ENCODE results near the gene ZC3H12C.

ZC3H12C gene

GRCh38 chr11:110096496-110096895, 3.3 kb downstream of the ZC3H12C start:
- no peak for DNase-seq (ENCODE audit: low read depth, low spot score)

- DNase-seq (ENCODE audit: low read depth, low spot score) = no peak
These were observed 4.3 kb downstream of the ZC3H12C start for GRCh38 chr11:110097459-110098012.

GRCh38 chr11:110098645-110099044, 5.5 kb downstream of the ZC3H12C start:
- no peak for DNase-seq (ENCODE audit: low read depth, low spot score)

GRCh38 chr11:110100476-110101240, 7.5 kb downstream of the ZC3H12C start:
- DNase-seq (ENCODE audit: low read depth, low spot score) = no peak

GRCh38 chr11:110106713-110107274, 13.6 kb downstream of the ZC3H12C start:
- no peak for DNase-seq (ENCODE audit: low read depth, low spot score)

GRCh38 chr11:110110854-110111253, 17.7 kb downstream of the ZC3H12C start:
- no peak for DNase-seq (ENCODE audit: low read depth, low spot score)

GRCh38 chr11:110112457-110112856, 19.3 kb downstream of the ZC3H12C start:
- DNase-seq (ENCODE audit: low read depth, low spot score) = no peak

- no peak for DNase-seq (ENCODE audit: low read depth, low spot score)
These were observed 20.3 kb downstream of the ZC3H12C start for GRCh38 chr11:110113505-110113904.

- DNase-seq (ENCODE audit: low read depth, low spot score) = no peak
These were observed 20.8 kb downstream of the ZC3H12C start for GRCh38 chr11:110113973-110114372.

- no peak for DNase-seq (ENCODE audit: low read depth, low spot score)
These were observed 26.1 kb downstream of the ZC3H12C start for GRCh38 chr11:110119317-110119716.

GRCh38 chr11:110121204-110121603, 28.0 kb downstream of the ZC3H12C start:
- no peak for DNase-seq (ENCODE audit: low read depth, low spot score)

GRCh38 chr11:110123003-110123402, 29.8 kb downstream of the ZC3H12C start:
- DNase-seq (ENCODE audit: low read depth, low spot score) = no peak

- DNase-seq (ENCODE audit: low read depth, low spot score) = no peak
These were observed 31.4 kb downstream of the ZC3H12C start for GRCh38 chr11:110124605-110125004.

GRCh38 chr11:110125632-110126031, 32.4 kb downstream of the ZC3H12C start:
- no peak for DNase-seq (ENCODE audit: low read depth, low spot score)

- DNase-seq (ENCODE audit: low read depth, low spot score) = no peak
These were observed 33.7 kb downstream of the ZC3H12C start for GRCh38 chr11:110126936-110127335.

GRCh38 chr11:110128161-110128560, 35.0 kb downstream of the ZC3H12C start:
- DNase-seq (ENCODE audit: low read depth, low spot score) = no peak

GRCh38 chr11:110130642-110131238, 37.5 kb downstream of the ZC3H12C start:
- no peak for DNase-seq (ENCODE audit: low read depth, low spot score)

- DNase-seq (ENCODE audit: low read depth, low spot score) = no peak
These were observed 38.4 kb downstream of the ZC3H12C start for GRCh38 chr11:110131386-110132123.

GRCh38 chr11:110133160-110133559, 40.0 kb downstream of the ZC3H12C start:
- DNase-seq (ENCODE audit: low read depth, low spot score) = no peak

- DNase-seq (ENCODE audit: low read depth, low spot score) = no peak
These were observed 40.9 kb downstream of the ZC3H12C start for GRCh38 chr11:110134110-110134509.

- DNase-seq (ENCODE audit: low read depth, low spot score) = no peak
These were observed 48.6 kb downstream of the ZC3H12C start for GRCh38 chr11:110141812-110142211.
